Calu3 (cell line): ENCODE results near the gene UBE2L6. TPM values are rescaled to one million over a fixed set of nuclear protein-coding genes. Genes with fewer than 3 reads are reported as not detected.
A peak's percentile ranks its signal among the peaks of the same experiment; 100 is the strongest.

ENCODE experiments used
- BruUV-seq: library from RNA; stranded (reverse); fragments of 400-500 nt; replicated peaks from 2 replicates; lab custom pipeline; 2021; lab: Mats Ljungman, UMichigan
- CTCF ChIA-PET: fragments of 300-600 bp; sonication (Branson Sonifier 250); formaldehyde crosslinking; loops from one replicate; lab custom pipeline; 2022; ENCODE audit warnings: antibody characterized with exemption; lab: Charles Lee
- DNase-seq: peaks from one replicate; pipeline ENCODE4 v3.0.0; 2022
- H3K27ac Mint-ChIP-seq: one replicate; pipeline ENCODE4 v1.8.0; 2022; ENCODE audit warnings: mixed read lengths; ENCODE audit not compliant: unreplicated experiment
- H3K27me3 Mint-ChIP-seq: one replicate; pipeline ENCODE4 v1.8.0; 2022; ENCODE audit warnings: mixed read lengths; ENCODE audit not compliant: unreplicated experiment
- H3K36me3 Mint-ChIP-seq: one replicate; pipeline ENCODE4 v1.8.0; 2022; ENCODE audit warnings: mild to moderate bottlenecking, moderate library complexity, mixed read lengths; ENCODE audit not compliant: insufficient read depth, unreplicated experiment
- H3K4me1 Mint-ChIP-seq: one replicate; pipeline ENCODE4 v1.8.0; 2022; ENCODE audit warnings: mild to moderate bottlenecking, low read depth, mixed read lengths; ENCODE audit not compliant: unreplicated experiment
- H3K4me3 Mint-ChIP-seq: one replicate; pipeline ENCODE4 v1.8.0; 2022; ENCODE audit warnings: mild to moderate bottlenecking, low read depth, moderate library complexity, mixed read lengths; ENCODE audit not compliant: unreplicated experiment
- H3K9me3 Mint-ChIP-seq: one replicate; pipeline ENCODE4 v1.8.0; 2022; ENCODE audit warnings: low read depth, mixed read lengths; ENCODE audit not compliant: unreplicated experiment
- intact Hi-C: fragments of 100-400 bp; cut with micrococcal nuclease; formaldehyde crosslinking; loops from one replicate; pipeline ENCODE4 v1.10.0; 2022; ENCODE audit not compliant: unreplicated experiment
- total RNA-seq: library from RNA; stranded (reverse); gene quantifications from 2 replicates; pipeline ENCODE4 v1.2.3, GENCODE V29; 2022
- TF ChIP-seq, protein P1 (sequence below): fragments of 200-600 bp; IDR thresholded peaks from one replicate; pipeline ENCODE4 v1.8.0; 2022; ENCODE audit warnings: antibody characterized with exemption; ENCODE audit not compliant: unreplicated experiment

Gene UBE2L6
- total RNA-seq, 1 experiment from 2014 or later: 80.8 TPM

DNA sequence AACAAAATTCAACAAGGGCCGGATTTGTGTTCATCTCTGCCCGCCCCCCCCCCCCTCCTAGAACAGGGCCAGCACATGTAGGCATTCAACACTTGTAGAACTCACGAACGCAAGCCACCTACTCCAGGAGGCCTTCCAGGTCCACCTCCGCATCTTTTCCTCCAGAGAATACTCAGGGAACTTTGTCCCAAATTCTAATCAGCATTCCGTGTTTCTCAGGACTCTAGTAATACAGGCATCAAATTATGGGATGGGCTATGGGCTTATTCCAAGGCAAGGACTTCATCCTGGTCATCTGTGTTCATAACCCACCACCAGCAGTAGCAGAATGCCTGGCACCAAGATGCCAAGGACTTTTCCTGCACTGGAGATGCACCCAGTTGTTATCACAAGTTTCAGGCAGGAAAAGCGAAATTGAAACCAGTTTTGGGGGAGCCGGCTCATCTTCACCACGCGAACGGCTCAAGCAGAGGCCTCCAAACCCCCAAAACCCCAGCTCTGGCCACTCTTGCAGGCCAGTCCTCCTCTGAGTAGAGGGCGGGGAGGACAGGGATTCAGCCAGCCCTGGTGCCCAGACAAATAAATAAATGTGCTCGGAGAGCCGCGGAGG lies 462 bp downstream of the UBE2L6 start:
- no peak overlapping the region for H3K27ac Mint-ChIP-seq
- BruUV-seq: TSS peak; percentile 65
- intact Hi-C loops: no loop called here
- peaks cover 25% of the 10 kb centered on the region for H3K4me1 Mint-ChIP-seq
- TF ChIP-seq, protein P1, sequence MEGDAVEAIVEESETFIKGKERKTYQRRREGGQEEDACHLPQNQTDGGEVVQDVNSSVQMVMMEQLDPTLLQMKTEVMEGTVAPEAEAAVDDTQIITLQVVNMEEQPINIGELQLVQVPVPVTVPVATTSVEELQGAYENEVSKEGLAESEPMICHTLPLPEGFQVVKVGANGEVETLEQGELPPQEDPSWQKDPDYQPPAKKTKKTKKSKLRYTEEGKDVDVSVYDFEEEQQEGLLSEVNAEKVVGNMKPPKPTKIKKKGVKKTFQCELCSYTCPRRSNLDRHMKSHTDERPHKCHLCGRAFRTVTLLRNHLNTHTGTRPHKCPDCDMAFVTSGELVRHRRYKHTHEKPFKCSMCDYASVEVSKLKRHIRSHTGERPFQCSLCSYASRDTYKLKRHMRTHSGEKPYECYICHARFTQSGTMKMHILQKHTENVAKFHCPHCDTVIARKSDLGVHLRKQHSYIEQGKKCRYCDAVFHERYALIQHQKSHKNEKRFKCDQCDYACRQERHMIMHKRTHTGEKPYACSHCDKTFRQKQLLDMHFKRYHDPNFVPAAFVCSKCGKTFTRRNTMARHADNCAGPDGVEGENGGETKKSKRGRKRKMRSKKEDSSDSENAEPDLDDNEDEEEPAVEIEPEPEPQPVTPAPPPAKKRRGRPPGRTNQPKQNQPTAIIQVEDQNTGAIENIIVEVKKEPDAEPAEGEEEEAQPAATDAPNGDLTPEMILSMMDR: no peak
- H3K36me3 Mint-ChIP-seq: peaks cover 16% of the 10 kb centered on the region
- H3K4me3 Mint-ChIP-seq: peak overlapping the region; percentile 98
- no peak for DNase-seq
- no peaks in the 10 kb centered on the region for H3K27me3 Mint-ChIP-seq
- H3K9me3 Mint-ChIP-seq: no peaks in the 10 kb centered on the region
- CTCF ChIA-PET: interaction anchor here (0.6 to 2.5 kb wide), 7 partner anchors 36 to 221 kb away, joined by 3 to 62 read pairs (median 6); partner anchors contain the start of gene TIMM10

DNA sequence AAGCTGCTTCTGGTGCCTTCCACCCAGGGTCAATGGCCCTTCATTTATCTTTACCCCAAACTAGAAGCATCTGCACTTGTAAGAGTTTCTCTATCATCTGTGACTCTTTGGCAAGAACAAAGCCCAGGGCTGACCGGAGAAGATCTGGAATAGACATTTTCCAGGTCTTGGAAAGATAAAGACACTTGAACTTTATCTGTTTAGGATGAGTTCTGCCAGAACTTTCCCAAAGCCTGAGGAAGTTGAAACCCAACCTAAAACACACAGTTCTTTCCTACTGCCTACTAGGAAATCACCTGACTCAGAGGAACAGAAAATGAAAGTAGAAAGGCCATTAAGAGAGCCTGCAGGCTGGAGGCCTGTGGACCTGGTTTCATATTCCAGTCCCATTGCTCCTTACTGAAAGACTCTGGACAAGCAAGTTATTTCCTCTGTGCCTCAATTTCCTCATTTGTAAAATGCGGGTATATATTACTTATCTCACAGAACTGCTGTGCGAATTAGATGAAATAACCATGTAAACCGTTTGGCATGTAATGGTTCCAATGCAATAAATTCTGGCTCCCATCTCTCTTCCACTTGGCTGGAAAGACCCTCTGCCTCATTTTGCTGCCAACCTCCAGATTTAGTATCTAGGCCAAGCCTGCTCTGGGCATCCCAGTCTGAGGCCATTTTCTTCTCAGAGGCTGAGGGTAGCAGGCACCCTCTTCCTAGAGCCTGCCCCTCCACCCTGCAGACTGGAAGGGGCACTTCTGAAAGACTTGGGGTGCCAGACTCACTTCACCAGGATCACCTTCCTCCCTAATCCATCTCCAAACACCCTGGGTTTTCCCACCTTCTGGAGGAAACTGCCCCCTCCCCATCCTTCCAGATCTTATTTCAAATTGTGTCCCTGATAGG lies 1.2 kb downstream of the UBE2L6 start:
- TF ChIP-seq, protein P1: no peak
- H3K36me3 Mint-ChIP-seq: peaks cover 16% of the 10 kb centered on the region
- DNase-seq: peak; percentile 23
- TSS peak; percentile 78 for BruUV-seq
- peak overlapping the region; percentile 98 for H3K4me3 Mint-ChIP-seq
- H3K4me1 Mint-ChIP-seq: peaks cover 25% of the 10 kb centered on the region
- CTCF ChIA-PET: interaction anchor here (1.0 to 2.5 kb wide), 2 partner anchors 23 to 78 kb away, joined by 3 to 21 read pairs; no protein-coding TSS in a partner anchor
- H3K9me3 Mint-ChIP-seq: no peaks in the 10 kb centered on the region
- no peak overlapping the region for H3K27ac Mint-ChIP-seq
- H3K27me3 Mint-ChIP-seq: no peaks in the 10 kb centered on the region
- intact Hi-C loops: no loop called here

GRCh38 chr11:57562596-57562995 lies 4.9 kb downstream of the UBE2L6 start:
- H3K27ac Mint-ChIP-seq: no peak overlapping the region
- CTCF ChIA-PET: no interaction called here
- BruUV-seq: no TSS peak

DNA sequence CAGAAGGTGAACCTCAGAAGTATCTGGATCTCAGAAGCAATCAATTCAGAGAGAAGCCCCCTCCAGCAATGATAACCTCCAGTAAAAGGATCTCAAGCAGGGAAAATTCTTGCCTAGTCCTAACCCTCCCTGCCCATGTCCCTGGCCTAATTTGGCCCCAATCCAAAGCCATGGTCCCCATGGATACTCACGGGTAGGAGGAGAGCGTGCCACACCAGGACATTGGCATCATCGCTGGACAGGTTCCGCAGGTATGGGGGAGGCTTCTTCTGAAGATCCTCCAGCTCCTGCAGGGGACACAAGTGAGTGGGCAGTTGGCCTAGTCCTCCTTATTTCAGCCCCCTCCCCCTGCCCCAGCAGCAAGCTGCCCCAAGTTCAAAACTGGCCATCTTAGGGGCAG lies 7.3 kb downstream of the UBE2L6 start:
- Mint-ChIP-seq H3K4me1 (no peaks in the 10 kb centered on the region), H3K27ac (no peak overlapping the region), H3K27me3 (no peaks in the 10 kb centered on the region), H3K9me3 (no peaks in the 10 kb centered on the region), H3K36me3 (peaks cover 8% of the 10 kb centered on the region), H3K4me3 (no peak overlapping the region)
- CTCF ChIA-PET: interaction anchor here (0.7 kb wide), 1 partner anchor 17 kb away, joined by 3 read pairs; no protein-coding TSS in a partner anchor
- BruUV-seq: no TSS peak
- TF ChIP-seq, protein P1: no peak
- DNase-seq: no peak
- intact Hi-C loops: no loop called here

More at GRCh38 chr11:57562596-57562995, 4.9 kb downstream of the UBE2L6 start:
- DNase-seq: no peak
- Mint-ChIP-seq H3K27me3 (no peaks in the 10 kb centered on the region), H3K4me1 (peaks cover 16% of the 10 kb centered on the region), H3K9me3 (no peaks in the 10 kb centered on the region), H3K36me3 (peaks cover 11% of the 10 kb centered on the region), H3K4me3 (no peak overlapping the region)
- intact Hi-C loops: no loop called here
- TF ChIP-seq, protein P1: no peak
